HL-60 (cell line): Measurements from ENCODE around the gene NLRP10.

Experiments
- GABPA ChIP-seq: IDR thresholded peaks from 2 replicates; pipeline ENCODE4 v1.6.1; 2012; ENCODE audit warnings: low read depth
- POLR2AphosphoS5 ChIP-seq: IDR thresholded peaks from 2 replicates; pipeline ENCODE4 v1.6.1; 2012; ENCODE audit warnings: low read depth
- REST ChIP-seq: IDR thresholded peaks from 2 replicates; pipeline ENCODE4 v1.6.1; 2012; ENCODE audit warnings: low read depth; ENCODE audit not compliant: insufficient replicate concordance
- TF ChIP-seq, protein P1 (sequence below): IDR thresholded peaks from one replicate; pipeline ENCODE4 v1.5.1; 2011; ENCODE audit warnings: low read length, control low read depth, inconsistent platforms; ENCODE audit not compliant: insufficient read depth

- TF ChIP-seq, protein P1, sequence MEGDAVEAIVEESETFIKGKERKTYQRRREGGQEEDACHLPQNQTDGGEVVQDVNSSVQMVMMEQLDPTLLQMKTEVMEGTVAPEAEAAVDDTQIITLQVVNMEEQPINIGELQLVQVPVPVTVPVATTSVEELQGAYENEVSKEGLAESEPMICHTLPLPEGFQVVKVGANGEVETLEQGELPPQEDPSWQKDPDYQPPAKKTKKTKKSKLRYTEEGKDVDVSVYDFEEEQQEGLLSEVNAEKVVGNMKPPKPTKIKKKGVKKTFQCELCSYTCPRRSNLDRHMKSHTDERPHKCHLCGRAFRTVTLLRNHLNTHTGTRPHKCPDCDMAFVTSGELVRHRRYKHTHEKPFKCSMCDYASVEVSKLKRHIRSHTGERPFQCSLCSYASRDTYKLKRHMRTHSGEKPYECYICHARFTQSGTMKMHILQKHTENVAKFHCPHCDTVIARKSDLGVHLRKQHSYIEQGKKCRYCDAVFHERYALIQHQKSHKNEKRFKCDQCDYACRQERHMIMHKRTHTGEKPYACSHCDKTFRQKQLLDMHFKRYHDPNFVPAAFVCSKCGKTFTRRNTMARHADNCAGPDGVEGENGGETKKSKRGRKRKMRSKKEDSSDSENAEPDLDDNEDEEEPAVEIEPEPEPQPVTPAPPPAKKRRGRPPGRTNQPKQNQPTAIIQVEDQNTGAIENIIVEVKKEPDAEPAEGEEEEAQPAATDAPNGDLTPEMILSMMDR = no peak
- TF ChIP-seq POLR2AphosphoS5 = no peak
- TF ChIP-seq GABPA = no peak
- TF ChIP-seq REST = no peak
Observed at GRCh38 chr11:7941608-7942007, 23.6 kb downstream of the NLRP10 start, which contains the start of gene OR10A3.
